ENCODE results near the gene ZFP57. TPM values are rescaled to one million over a fixed set of nuclear protein-coding genes. Genes with fewer than 3 reads are reported as not detected.

ZFP57 gene
- total RNA-seq, 1 donor from 2014 or later: not detected

DNA sequence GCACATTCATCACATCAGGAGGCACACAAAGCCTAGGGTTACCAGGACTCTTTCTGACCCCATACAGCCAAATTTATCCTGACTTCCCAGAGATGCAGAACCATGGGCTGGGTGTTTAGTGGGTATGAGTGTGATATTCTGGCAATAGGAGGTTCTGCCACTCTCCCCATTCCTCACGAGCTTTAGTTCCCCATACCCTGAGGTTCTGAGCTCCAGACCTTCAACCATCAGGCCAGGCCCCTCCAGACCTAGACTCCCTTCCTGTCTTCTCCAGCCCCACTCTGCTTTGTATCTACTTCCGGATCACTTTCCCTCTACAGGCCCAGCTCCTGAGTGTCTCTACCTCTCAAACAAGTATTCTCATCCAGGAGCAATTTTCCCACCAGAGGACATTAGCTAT is 46.7 kb upstream of the ZFP57 start:
- no peak overlapping the region for H3K27ac ChIP-seq
- peaks cover 12 to 13% of the 10 kb centered on the region in 2 donors for H3K4me1 ChIP-seq
- TF ChIP-seq, protein P1, sequence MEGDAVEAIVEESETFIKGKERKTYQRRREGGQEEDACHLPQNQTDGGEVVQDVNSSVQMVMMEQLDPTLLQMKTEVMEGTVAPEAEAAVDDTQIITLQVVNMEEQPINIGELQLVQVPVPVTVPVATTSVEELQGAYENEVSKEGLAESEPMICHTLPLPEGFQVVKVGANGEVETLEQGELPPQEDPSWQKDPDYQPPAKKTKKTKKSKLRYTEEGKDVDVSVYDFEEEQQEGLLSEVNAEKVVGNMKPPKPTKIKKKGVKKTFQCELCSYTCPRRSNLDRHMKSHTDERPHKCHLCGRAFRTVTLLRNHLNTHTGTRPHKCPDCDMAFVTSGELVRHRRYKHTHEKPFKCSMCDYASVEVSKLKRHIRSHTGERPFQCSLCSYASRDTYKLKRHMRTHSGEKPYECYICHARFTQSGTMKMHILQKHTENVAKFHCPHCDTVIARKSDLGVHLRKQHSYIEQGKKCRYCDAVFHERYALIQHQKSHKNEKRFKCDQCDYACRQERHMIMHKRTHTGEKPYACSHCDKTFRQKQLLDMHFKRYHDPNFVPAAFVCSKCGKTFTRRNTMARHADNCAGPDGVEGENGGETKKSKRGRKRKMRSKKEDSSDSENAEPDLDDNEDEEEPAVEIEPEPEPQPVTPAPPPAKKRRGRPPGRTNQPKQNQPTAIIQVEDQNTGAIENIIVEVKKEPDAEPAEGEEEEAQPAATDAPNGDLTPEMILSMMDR (IDR thresholded peaks at IDR 0.05): no peak
- H3K9me3 ChIP-seq: no peaks in the 10 kb centered on the region
- no peak overlapping the region for H3K4me3 ChIP-seq
- intact Hi-C loops (cut with DNase I): no loop called here
- DNase-seq (ENCODE audit: low spot score in 2 of 2): no peak
- H3K36me3 ChIP-seq: peaks cover 9 to 13% of the 10 kb centered on the region in 2 donors
- no peaks in the 10 kb centered on the region for H3K27me3 ChIP-seq

DNA sequence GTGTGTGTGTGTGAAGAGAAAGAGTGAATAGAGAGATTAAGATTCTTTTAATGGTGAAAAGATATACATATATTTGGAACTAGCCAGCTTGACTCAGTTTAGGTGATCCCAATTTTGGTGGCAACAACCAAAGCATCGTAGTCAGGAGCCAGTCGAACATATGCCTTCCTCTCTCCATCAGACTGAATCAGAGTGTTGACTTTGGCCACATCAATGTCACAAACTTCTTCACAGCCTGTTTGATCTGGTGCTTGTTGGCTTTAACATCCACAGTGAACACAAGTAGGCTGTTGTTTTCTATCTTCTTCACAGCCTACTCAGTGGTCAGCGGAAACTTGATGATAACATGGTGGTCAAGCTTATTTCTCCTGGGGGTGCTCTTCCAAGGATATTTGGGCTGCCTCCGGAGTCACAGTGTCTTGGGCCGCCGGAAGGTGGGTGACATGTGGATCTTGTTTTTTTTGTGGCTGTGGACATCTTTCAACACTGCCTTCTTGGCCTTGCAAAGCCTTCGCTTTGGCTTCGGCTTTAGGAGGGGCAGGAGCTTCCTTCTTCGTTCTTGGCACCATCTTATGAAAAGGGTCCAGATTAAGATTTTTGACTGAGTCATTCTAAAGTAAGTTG is 45.7 kb upstream of the ZFP57 start:
- intact Hi-C loops (cut with DNase I): no loop called here
- DNase-seq (ENCODE audit: low spot score in 2 of 2): no peak
- no peaks in the 10 kb centered on the region for H3K27me3 ChIP-seq
- no peak overlapping the region for H3K4me3 ChIP-seq
- H3K4me1 ChIP-seq: peaks cover 12 to 13% of the 10 kb centered on the region in 2 donors
- peaks cover 9 to 13% of the 10 kb centered on the region in 2 donors for H3K36me3 ChIP-seq
- TF ChIP-seq, protein P1 (IDR thresholded peaks at IDR 0.05): no peak
- no peaks in the 10 kb centered on the region for H3K9me3 ChIP-seq
- no peak overlapping the region for H3K27ac ChIP-seq

DNA sequence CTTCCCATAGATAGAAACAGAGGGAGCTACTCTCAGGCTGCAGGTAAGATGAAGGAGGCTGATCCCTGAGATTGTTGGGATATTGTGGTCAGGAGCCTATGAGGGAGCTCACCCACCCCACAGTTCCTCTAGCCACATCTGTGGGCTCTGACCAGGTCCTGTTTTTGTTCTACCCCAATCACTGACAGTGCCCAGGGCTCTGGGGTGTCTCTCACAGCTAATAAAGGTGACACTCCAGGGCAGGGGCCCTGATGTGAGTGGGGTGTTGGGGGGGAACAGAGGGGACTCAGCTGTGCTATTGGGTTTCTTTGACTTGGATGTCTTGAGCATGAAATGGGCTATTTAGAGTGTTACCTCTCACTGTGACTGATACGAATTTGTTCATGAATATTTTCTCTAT is 45.0 kb upstream of the ZFP57 start:
- intact Hi-C loops (cut with DNase I): no loop called here

DNA sequence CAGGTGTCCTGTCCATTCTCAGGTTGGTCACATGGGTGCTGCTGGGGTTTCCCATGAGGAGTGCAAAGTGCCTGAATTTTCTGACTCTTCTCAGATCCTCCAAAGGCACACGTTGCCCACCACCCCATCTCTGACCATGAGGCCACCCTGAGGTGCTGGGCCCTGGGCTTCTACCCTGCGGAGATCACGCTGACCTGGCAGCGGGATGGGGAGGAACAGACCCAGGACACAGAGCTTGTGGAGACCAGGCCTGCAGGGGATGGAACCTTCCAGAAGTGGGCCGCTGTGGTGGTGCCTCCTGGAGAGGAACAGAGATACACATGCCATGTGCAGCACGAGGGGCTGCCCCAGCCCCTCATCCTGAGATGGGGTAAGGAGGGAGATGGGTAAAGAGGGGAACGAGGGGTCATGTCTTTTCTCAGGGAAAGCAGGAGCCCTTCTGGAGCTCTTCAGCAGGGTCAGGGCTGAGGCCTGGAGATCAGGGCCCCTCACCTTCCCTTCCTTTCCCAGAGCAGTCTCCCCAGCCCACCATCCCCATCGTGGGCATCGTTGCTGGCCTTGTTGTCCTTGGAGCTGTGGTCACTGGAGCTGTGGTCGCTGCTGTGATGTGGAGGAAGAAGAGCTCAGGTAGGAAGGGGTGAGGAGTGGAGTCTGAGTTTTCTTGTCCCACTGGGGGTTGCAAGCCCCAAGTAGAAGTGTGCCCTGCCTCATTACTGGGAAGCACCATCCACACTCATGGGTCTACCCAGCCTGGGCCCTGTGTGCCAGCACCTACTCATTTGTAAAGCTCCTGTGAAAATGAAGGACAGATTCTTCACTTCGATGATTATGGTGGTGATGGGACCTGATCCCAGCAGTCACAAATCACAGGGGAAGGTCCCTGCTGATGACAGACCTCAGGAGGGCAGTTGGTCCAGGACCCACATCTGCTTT is 44.3 kb upstream of the ZFP57 start:
- H3K4me3 ChIP-seq: peak overlapping the region in 1 of 2 donors; percentile 94
- peaks cover 9 to 13% of the 10 kb centered on the region in 2 donors for H3K36me3 ChIP-seq
- no peak for DNase-seq (ENCODE audit: low spot score in 2 of 2)
- TF ChIP-seq, protein P1 (IDR thresholded peaks at IDR 0.05): no peak
- H3K9me3 ChIP-seq: no peaks in the 10 kb centered on the region
- intact Hi-C loops (cut with DNase I): loop anchor here (5.0 kb wide), 5 partner anchors 37 to 487 kb away; partner anchors contain the start of genes HLA-A, PPP1R11 and TRIM26
- H3K27ac ChIP-seq: peak overlapping the region in 1 of 2 donors; percentile 10
- H3K4me1 ChIP-seq: peaks cover 12 to 13% of the 10 kb centered on the region in 2 donors
- no peaks in the 10 kb centered on the region for H3K27me3 ChIP-seq

More for the DNA sequence above, 45.0 kb upstream of the ZFP57 start:
- Histone ChIP-seq H3K4me3 (peak overlapping the region in 1 of 2 donors; percentile 94), H3K9me3 (no peaks in the 10 kb centered on the region), H3K4me1 (peaks cover 12 to 13% of the 10 kb centered on the region in 2 donors), H3K27me3 (no peaks in the 10 kb centered on the region), H3K36me3 (peaks cover 9 to 13% of the 10 kb centered on the region in 2 donors), H3K27ac (no peak overlapping the region)
- no peak for DNase-seq (ENCODE audit: low spot score in 2 of 2)
- TF ChIP-seq, protein P1 (IDR thresholded peaks at IDR 0.05): no peak

DNA sequence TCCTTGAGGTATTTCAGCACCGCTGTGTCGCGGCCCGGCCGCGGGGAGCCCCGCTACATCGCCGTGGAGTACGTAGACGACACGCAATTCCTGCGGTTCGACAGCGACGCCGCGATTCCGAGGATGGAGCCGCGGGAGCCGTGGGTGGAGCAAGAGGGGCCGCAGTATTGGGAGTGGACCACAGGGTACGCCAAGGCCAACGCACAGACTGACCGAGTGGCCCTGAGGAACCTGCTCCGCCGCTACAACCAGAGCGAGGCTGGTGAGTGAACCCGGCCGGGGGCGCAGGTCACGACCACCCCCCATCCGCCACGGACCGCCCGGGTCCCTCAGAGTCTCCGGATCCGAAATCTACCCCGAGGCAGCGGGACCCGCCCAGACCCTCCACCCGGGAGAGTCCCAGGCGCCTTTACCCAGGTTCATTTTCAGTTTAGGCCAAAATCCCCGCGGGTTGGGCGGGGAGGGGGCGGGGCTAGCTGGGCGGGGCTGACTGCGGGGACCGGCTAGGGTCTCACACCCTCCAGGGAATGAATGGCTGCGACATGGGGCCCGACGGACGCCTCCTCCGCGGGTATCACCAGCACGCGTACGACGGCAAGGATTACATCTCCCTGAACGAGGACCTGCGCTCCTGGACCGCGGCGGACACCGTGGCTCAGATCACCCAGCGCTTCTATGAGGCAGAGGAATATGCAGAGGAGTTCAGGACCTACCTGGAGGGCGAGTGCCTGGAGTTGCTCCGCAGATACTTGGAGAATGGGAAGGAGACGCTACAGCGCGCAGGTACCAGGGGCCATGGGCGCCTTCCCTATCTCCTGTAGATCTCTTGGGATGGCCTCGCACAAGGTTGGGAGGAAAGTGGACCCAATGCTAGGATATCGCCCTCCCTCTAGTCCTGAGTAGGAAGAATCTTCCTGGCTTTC is 43.0 kb upstream of the ZFP57 start:
- peak in 1 of 2 donors; percentile 79 for DNase-seq (ENCODE audit: low spot score in 2 of 2)
- no peaks in the 10 kb centered on the region for H3K9me3 ChIP-seq
- H3K27me3 ChIP-seq: no peaks in the 10 kb centered on the region
- H3K27ac ChIP-seq: peak overlapping the region; percentile 87 to 93
- peaks cover 12 to 13% of the 10 kb centered on the region in 2 donors for H3K4me1 ChIP-seq
- H3K36me3 ChIP-seq: peaks cover 9 to 13% of the 10 kb centered on the region in 2 donors
- H3K4me3 ChIP-seq: peak overlapping the region; percentile 85 to 94
- intact Hi-C loops (cut with DNase I): loop anchor here (5.0 kb wide), 5 partner anchors 38 to 488 kb away; partner anchors contain the start of genes HLA-A, PPP1R11 and TRIM26
- TF ChIP-seq, protein P1 (IDR thresholded peaks at IDR 0.05): no peak

Data from ascending aorta (tissue), 2 donors.